NCI-H2227 (cell line): Measurements from ENCODE around the gene KCNK10.

Experiments
- DNase-seq: peaks from one replicate; lab custom pipeline; 2025; ENCODE audit not compliant: unreplicated experiment; lab: John Stamatoyannopoulos, UW

Gene KCNK10

GRCh38 chr14:88229428-88229827 lies 93.6 kb downstream of the KCNK10 start:
- no peak for DNase-seq

GRCh38 chr14:88228522-88229236 lies 94.4 kb downstream of the KCNK10 start:
- no peak for DNase-seq

GRCh38 chr14:88227693-88228092 lies 95.4 kb downstream of the KCNK10 start:
- no peak for DNase-seq

- no peak for DNase-seq
These were observed 97.3 kb downstream of the KCNK10 start for GRCh38 chr14:88225721-88226120.

- DNase-seq: no peak
These were observed 104.8 kb downstream of the KCNK10 start for GRCh38 chr14:88218119-88218915.

GRCh38 chr14:88212691-88213090 lies 110.4 kb downstream of the KCNK10 start:
- DNase-seq: no peak

GRCh38 chr14:88210426-88210825 lies 112.6 kb downstream of the KCNK10 start:
- no peak for DNase-seq

GRCh38 chr14:88209273-88209672 lies 113.8 kb downstream of the KCNK10 start:
- no peak for DNase-seq

- no peak for DNase-seq
These were observed 114.2 kb downstream of the KCNK10 start for GRCh38 chr14:88208858-88209257.

- no peak for DNase-seq
These were observed 118.8 kb downstream of the KCNK10 start for GRCh38 chr14:88204221-88204620.

- DNase-seq: no peak
These were observed 119.8 kb downstream of the KCNK10 start for GRCh38 chr14:88203291-88203690.

GRCh38 chr14:88202286-88202685 lies 120.8 kb downstream of the KCNK10 start:
- no peak for DNase-seq

GRCh38 chr14:88201851-88202250 lies 121.2 kb downstream of the KCNK10 start:
- no peak for DNase-seq

- no peak for DNase-seq
These were observed 123.2 kb downstream of the KCNK10 start for GRCh38 chr14:88199882-88200281.

GRCh38 chr14:88198446-88198845 lies 124.6 kb downstream of the KCNK10 start:
- no peak for DNase-seq

- DNase-seq: no peak
These were observed 126.1 kb downstream of the KCNK10 start for GRCh38 chr14:88196925-88197324.

- DNase-seq: no peak
These were observed 126.8 kb downstream of the KCNK10 start for GRCh38 chr14:88196116-88196890.

- DNase-seq: no peak
These were observed 127.4 kb downstream of the KCNK10 start for GRCh38 chr14:88195676-88196075.

GRCh38 chr14:88194531-88194930 lies 128.5 kb downstream of the KCNK10 start:
- no peak for DNase-seq

- DNase-seq: no peak
These were observed 131.5 kb downstream of the KCNK10 start for GRCh38 chr14:88191605-88192004.

GRCh38 chr14:88189417-88190191 lies 133.5 kb downstream of the KCNK10 start:
- peak; percentile 79 for DNase-seq
